Adipose tissue (tissue), 3 donors: Measurements from ENCODE around the gene POLR3A. TPM values are rescaled to one million over a fixed set of nuclear protein-coding genes. Genes with fewer than 3 reads are reported as not detected.

Source experiments
- H3K27ac ChIP-seq: one replicate; pipeline ENCODE4 v1.5.1; 2013; ENCODE audit warnings: low read depth, low read length
- WGBS, 3 donors: extraction: QIAGEN DNeasy Blood & Tissue Kit; methylation state at CpG; one replicate each; pipeline ENCODE4 v1.1.7; 2013; 5-methylcytosine and 5-hydroxymethylcytosine counted together
- polyA plus RNA-seq, 3 donors: library from polyadenylated mRNA; stranded (reverse); fragments of 200-250 nt; gene quantifications; one replicate each; pipeline ENCODE4 v1.2.3, GENCODE V29; 2013
- donor health status: healthy with polysubstance abuse.
- donor health status: Bipolar disorder and iron deficiency.
- donor health status: healthy.

Gene POLR3A
- polyA plus RNA-seq, 3 donors, result 3.0 to 4.9 (median 4.3) TPM

GRCh38 chr10:77969114-77969513 lies 60.2 kb downstream of the POLR3A start:
- no peak overlapping the region for H3K27ac ChIP-seq
- 49 to 68% (median 63%) methylated on average over 4 of the region's 4 CpGs for WGBS, 3 donors

GRCh38 chr10:77967611-77968022 lies 61.7 kb downstream of the POLR3A start:
- no peak overlapping the region for H3K27ac ChIP-seq
- 18 to 44% (median 43%) methylated on average over 8 of the region's 8 CpGs for WGBS, 3 donors

- no peak overlapping the region for H3K27ac ChIP-seq
- 76 to 84% (median 81%) methylated on average over 5 of the region's 5 CpGs for WGBS, 3 donors
These were observed 64.0 kb downstream of the POLR3A start for GRCh38 chr10:77965294-77965693.

- H3K27ac ChIP-seq, result no peak overlapping the region
- WGBS, 3 donors, result 86 to 89% (median 87%) methylated on average over 1 of the region's 1 CpG
These were observed 64.5 kb downstream of the POLR3A start for GRCh38 chr10:77964811-77965210.

GRCh38 chr10:77963901-77964300 lies 65.4 kb downstream of the POLR3A start:
- no peak overlapping the region for H3K27ac ChIP-seq
- WGBS, 3 donors, result 96 to 97% (median 97%) methylated on average over 7 of the region's 7 CpGs

- no peak overlapping the region for H3K27ac ChIP-seq
- 82 to 92% (median 92%) methylated on average over 7 of the region's 7 CpGs for WGBS, 3 donors
These were observed 66.8 kb downstream of the POLR3A start for GRCh38 chr10:77962350-77963146.

GRCh38 chr10:77961668-77962067 lies 67.6 kb downstream of the POLR3A start:
- 91 to 95% (median 93%) methylated on average over 6 of the region's 6 CpGs for WGBS, 3 donors
- H3K27ac ChIP-seq, result no peak overlapping the region

- 85 to 91% (median 87%) methylated on average over 6 of the region's 6 CpGs for WGBS, 3 donors
- no peak overlapping the region for H3K27ac ChIP-seq
These were observed 68.4 kb downstream of the POLR3A start for GRCh38 chr10:77960829-77961329.

- no peak overlapping the region for H3K27ac ChIP-seq
- WGBS, 3 donors, result 85 to 91% (median 89%) methylated on average over 8 of the region's 8 CpGs
These were observed 69.3 kb downstream of the POLR3A start for GRCh38 chr10:77959887-77960455.

- H3K27ac ChIP-seq, result no peak overlapping the region
- 57 to 71% (median 61%) methylated on average over 4 of the region's 4 CpGs for WGBS, 3 donors
These were observed 69.9 kb downstream of the POLR3A start for GRCh38 chr10:77959384-77959783.

GRCh38 chr10:77955136-77955535 lies 74.2 kb downstream of the POLR3A start:
- no peak overlapping the region for H3K27ac ChIP-seq
- WGBS, 3 donors, result 57 to 86% (median 83%) methylated on average over 1 of the region's 1 CpG

GRCh38 chr10:77949167-77949566 lies 80.1 kb downstream of the POLR3A start:
- 24 to 46% (median 34%) methylated on average over 7 of the region's 7 CpGs for WGBS, 3 donors
- H3K27ac ChIP-seq, result no peak overlapping the region

GRCh38 chr10:77946084-77946483 lies 83.2 kb downstream of the POLR3A start:
- no peak overlapping the region for H3K27ac ChIP-seq
- WGBS, 3 donors, result 28 to 58% (median 48%) methylated on average over 2 of the region's 2 CpGs

- WGBS, 3 donors, result 36 to 50% (median 36%) methylated on average over 4 of the region's 4 CpGs
- H3K27ac ChIP-seq, result no peak overlapping the region
These were observed 84.8 kb downstream of the POLR3A start for GRCh38 chr10:77944519-77944918.

GRCh38 chr10:77943121-77943901 lies 86.0 kb downstream of the POLR3A start:
- 52 to 59% (median 59%) methylated on average over 8 of the region's 8 CpGs for WGBS, 3 donors
- no peak overlapping the region for H3K27ac ChIP-seq

- WGBS, 3 donors, result 89 to 93% (median 92%) methylated on average over 6 of the region's 6 CpGs
- no peak overlapping the region for H3K27ac ChIP-seq
These were observed 87.5 kb downstream of the POLR3A start for GRCh38 chr10:77941790-77942189.

GRCh38 chr10:77940627-77941026 lies 88.7 kb downstream of the POLR3A start:
- WGBS, 3 donors, result 65 to 82% (median 72%) methylated on average over 3 of the region's 3 CpGs
- H3K27ac ChIP-seq, result no peak overlapping the region

GRCh38 chr10:77940225-77940624 lies 89.1 kb downstream of the POLR3A start:
- H3K27ac ChIP-seq, result no peak overlapping the region

GRCh38 chr10:77939561-77940001 lies 89.7 kb downstream of the POLR3A start:
- no peak overlapping the region for H3K27ac ChIP-seq
- 27 to 40% (median 30%) methylated on average over 3 of the region's 3 CpGs for WGBS, 3 donors

More at GRCh38 chr10:77940225-77940624, 89.1 kb downstream of the POLR3A start:
- WGBS, 3 donors, result 87 to 95% (median 94%) methylated on average over 2 of the region's 2 CpGs
